Endothelial cell of umbilical vein (primary cell): ENCODE measurements around the gene GLB1L2. TPM values are rescaled to one million over a fixed set of nuclear protein-coding genes. Genes with fewer than 3 reads are reported as not detected.

Experiments
- BruUV-seq: library from RNA; stranded (reverse); fragments of 400-500 nt; replicated peaks from 2 replicates; lab custom pipeline; 2021; lab: Mats Ljungman, UMichigan
- CTCF ChIA-PET: fragments of 300-600, 350-600 bp; sonication (Branson Sonifier 250); formaldehyde crosslinking; loops from one replicate; lab custom pipeline; 2021; ENCODE audit warnings: antibody characterized with exemption, inconsistent platforms; lab: Charles Lee
- POLR2A ChIA-PET: fragments of 300-600, 350-600 bp; sonication (Branson Sonifier 250); formaldehyde crosslinking; loops from one replicate; lab custom pipeline; 2021; ENCODE audit warnings: antibody characterized with exemption, inconsistent platforms; lab: Charles Lee
- DNase-seq: peaks from one replicate; pipeline ENCODE4 v3.0.0-alpha.2; 2011; ENCODE audit warnings: low read depth, low spot score
- FAIRE-seq: peaks from 2 replicates; lab custom pipeline; 2011; peaks lifted over from hg19 to GRCh38; lab: Jason Lieb, UNC
- H2AFZ ChIP-seq: 2 replicates; pipeline ENCODE4 v1.6.0; 2012; ENCODE audit warnings: low read depth, low read length, control low read depth, inconsistent platforms
- H3K27ac ChIP-seq: 2 replicates; pipeline ENCODE4 v1.5.1; 2011; ENCODE audit warnings: low read depth, mild to moderate bottlenecking, control low read depth, low read length, moderate library complexity; ENCODE audit not compliant: insufficient read depth
- H3K27me3 ChIP-seq, 2 experiments: 2 replicates each; pipeline versions ENCODE4 v1.6.0 to v1.6.1; 2011; ENCODE audit warnings: low read length in 2 of 2, mixed read lengths in 1 of 2; ENCODE audit not compliant: control insufficient read depth in 2 of 2, insufficient read depth in 2 of 2
- H3K36me3 ChIP-seq, 2 experiments: 2 replicates in 1 of 2; 3 replicates in 1 of 2; pipeline ENCODE4 v1.5.1; 2011; ENCODE audit warnings: low read length in 2 of 2, mild to moderate bottlenecking in 1 of 2, moderate library complexity in 1 of 2; ENCODE audit not compliant: control insufficient read depth in 2 of 2, insufficient read depth in 2 of 2; ENCODE audit errors: extremely low read depth in 1 of 2
- H3K4me1 ChIP-seq: 3 replicates; pipeline ENCODE4 v1.5.1; 2011; ENCODE audit warnings: mild to moderate bottlenecking, low read length; ENCODE audit not compliant: control insufficient read depth, insufficient read depth; ENCODE audit errors: extremely low read depth
- H3K4me2 ChIP-seq: 2 replicates; pipeline ENCODE4 v1.6.1; 2011; ENCODE audit warnings: low read length, control low read depth, mixed read lengths; ENCODE audit not compliant: insufficient read depth
- H3K4me3 ChIP-seq, 3 experiments: fragments of 200-600 bp in 1 of 3; sonication (generic), shearing (Covaris generic) in 1 of 3; replicated peaks in 1 of 3; 2 replicates each; pipeline ENCODE4 v1.5.1; 2011 to 2016; ENCODE audit warnings: control low read depth in 3 of 3, low read length in 3 of 3, mild to moderate bottlenecking in 2 of 3, inconsistent platforms in 1 of 3, low read depth in 1 of 3, moderate library complexity in 1 of 3; ENCODE audit not compliant: insufficient read depth in 1 of 3
- H3K79me2 ChIP-seq: 2 replicates; pipeline ENCODE4 v1.6.0; 2012; ENCODE audit warnings: low read length, inconsistent platforms; ENCODE audit not compliant: control insufficient read depth, insufficient read depth
- H3K9ac ChIP-seq: replicated peaks from 2 replicates; pipeline ENCODE3; 2011; ENCODE audit warnings: low read length, control low read depth; ENCODE audit not compliant: insufficient read depth; ENCODE audit errors: extremely low read depth
- H3K9me1 ChIP-seq: replicated peaks from 3 replicates; pipeline ENCODE4 v1.6.0; 2011; ENCODE audit warnings: mild to moderate bottlenecking, low read length; ENCODE audit not compliant: control insufficient read depth, insufficient read depth; ENCODE audit errors: extremely low read depth
- H3K9me3 ChIP-seq: replicated peaks from 2 replicates; pipeline ENCODE4 v1.5.1; 2012; ENCODE audit warnings: low read length, inconsistent platforms; ENCODE audit not compliant: control insufficient read depth, insufficient read depth
- H4K20me1 ChIP-seq: replicated peaks from 2 replicates; pipeline ENCODE3; 2011; ENCODE audit warnings: mild to moderate bottlenecking, low read length; ENCODE audit not compliant: control insufficient read depth, insufficient read depth; ENCODE audit errors: extremely low read depth
- EZH2 ChIP-seq: IDR thresholded peaks from 2 replicates; pipeline ENCODE4 v1.6.1; 2012; ENCODE audit warnings: borderline replicate concordance, low read depth, mild to moderate bottlenecking, moderate library complexity, low read length, inconsistent platforms; ENCODE audit not compliant: severe bottlenecking
- FOS ChIP-seq: IDR thresholded peaks from 2 replicates; pipeline ENCODE4 v1.6.1; 2011; ENCODE audit warnings: mild to moderate bottlenecking, low read length, moderate library complexity, borderline replicate concordance; ENCODE audit not compliant: insufficient read depth
- GATA2 ChIP-seq: IDR thresholded peaks from 2 replicates; pipeline ENCODE4 v1.7.0; 2011; ENCODE audit warnings: low read depth, mild to moderate bottlenecking, moderate library complexity, mixed read lengths, low read length; ENCODE audit not compliant: insufficient read length, insufficient read depth
- JUN ChIP-seq: IDR thresholded peaks from 2 replicates; pipeline ENCODE4 v1.6.1; 2011; ENCODE audit warnings: borderline replicate concordance, low read depth; ENCODE audit not compliant: insufficient read length, insufficient read depth
- MYC ChIP-seq: IDR thresholded peaks from one replicate; pipeline ENCODE4 v1.6.1; 2011; ENCODE audit warnings: mild to moderate bottlenecking, low read depth, low read length
- POLR2A ChIP-seq: IDR thresholded peaks from 2 replicates; pipeline ENCODE4 v1.6.1; 2012; ENCODE audit warnings: low read depth, mild to moderate bottlenecking, control low read depth, low read length
- POLR2AphosphoS5 ChIP-seq: IDR thresholded peaks from 2 replicates; pipeline ENCODE4 v1.6.1; 2012; ENCODE audit warnings: low read depth, mild to moderate bottlenecking, control low read depth, low read length, moderate library complexity; ENCODE audit not compliant: insufficient read depth
- dilution Hi-C: fragments of 300-500 bp; cut with MboI; formaldehyde crosslinking; loops from one replicate; pipeline ENCODE4 v1.15.0; 2019; ENCODE audit warnings: low sequenced_read_pairs; ENCODE audit not compliant: extremely low pct_ligation_motif_present
- intact Hi-C: fragments of 100-400 bp; cut with micrococcal nuclease; formaldehyde crosslinking; loops from one replicate; pipeline ENCODE4 v1.10.0; 2022
- polyA plus RNA-seq, 4 experiments: library from polyadenylated mRNA; depleted of rRNA in 3 of 4; stranded (reverse) in 3 of 4; unstranded in 1 of 4; fragments of >200 nt; gene quantifications; 2 replicates each; pipeline versions ENCODE4 v1.2.1 to v1.2.3, GENCODE V29; 2011 to 2012; ENCODE audit warnings: missing spikeins in 1 of 4
- total RNA-seq: library from RNA; stranded (reverse); gene quantifications from 2 replicates; pipeline ENCODE4 v1.2.3, GENCODE V29; 2021
- TF ChIP-seq, protein P1 (sequence below): IDR thresholded peaks from 2 replicates; pipeline ENCODE4 v1.6.1; 2011; ENCODE audit not compliant: insufficient read depth, insufficient read length
- TF ChIP-seq, protein P2 (sequence below), 2 donors: IDR thresholded peaks; 1 replicate in 1 of 2; 2 replicates in 1 of 2; pipeline ENCODE4 v1.5.1; 2011; ENCODE audit warnings: low read length in 2 of 2, mild to moderate bottlenecking in 2 of 2, moderate library complexity in 2 of 2, control low read depth in 1 of 2, inconsistent platforms in 1 of 2, low read depth in 1 of 2; ENCODE audit not compliant: insufficient read depth in 1 of 2; ENCODE audit errors: extremely low read depth in 1 of 2

GLB1L2 gene
- total and polyA plus RNA-seq, 2 donors (not counting 3 experiments of a cell fraction or from before 2014, with no cell fraction given), result 0.55 to 0.59 TPM

DNA sequence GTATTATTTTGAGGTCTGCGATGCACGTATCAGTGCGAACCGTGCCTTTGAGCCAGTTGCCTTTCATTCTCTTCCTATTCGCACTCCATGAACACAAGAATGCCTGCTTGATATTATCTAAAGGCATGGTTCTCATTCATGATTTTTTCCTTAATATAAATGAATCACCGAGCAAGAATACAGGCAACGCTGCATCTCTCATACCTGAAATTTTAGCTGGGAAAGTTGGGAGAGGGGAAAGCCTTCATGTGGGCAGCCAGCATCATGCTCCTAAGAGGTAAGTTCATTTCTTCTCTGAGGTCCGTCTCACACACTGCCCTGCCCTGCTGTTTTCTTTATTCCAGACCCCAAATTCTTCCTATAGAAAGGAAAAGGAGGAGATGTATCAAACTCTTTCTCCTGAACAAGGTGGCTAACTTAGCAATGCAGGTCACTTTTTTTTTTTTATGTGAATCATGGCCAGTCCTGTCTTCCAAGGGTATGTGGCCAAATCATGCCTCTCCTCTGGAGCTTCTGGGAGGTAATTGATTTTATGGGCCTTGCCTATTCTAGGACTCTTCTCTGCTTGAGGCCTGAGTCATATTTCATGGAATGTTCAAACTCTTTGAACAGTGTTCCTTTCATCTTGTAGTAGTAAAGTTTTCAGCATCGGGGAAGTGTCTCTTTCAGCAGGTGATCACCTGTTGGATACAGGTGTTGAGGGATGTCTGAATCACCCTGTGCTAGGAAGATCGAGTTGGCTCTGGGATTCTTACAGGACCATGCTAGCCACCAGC lies 3.2 kb downstream of the GLB1L2 start:
- FAIRE-seq, result no peak

DNA sequence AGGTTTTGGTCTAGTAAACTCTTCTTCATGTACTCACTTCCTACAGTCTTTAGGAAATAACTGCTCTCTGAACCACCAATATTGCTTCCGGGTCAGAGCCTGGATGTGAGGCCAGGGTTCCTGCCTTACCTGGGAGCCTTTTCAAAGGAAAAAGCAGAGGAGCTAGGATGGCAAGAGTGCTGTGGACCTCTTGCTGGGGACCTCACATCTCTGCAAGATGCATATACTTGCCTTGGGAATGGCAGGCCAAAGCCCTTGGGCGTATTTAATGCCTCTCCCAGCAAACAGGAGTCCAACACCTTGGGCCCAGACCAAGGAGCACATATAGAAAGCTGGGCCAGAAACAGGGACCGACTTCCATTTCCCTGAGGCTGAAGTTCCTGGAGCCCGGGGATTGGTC lies 5.3 kb downstream of the GLB1L2 start:
- Histone ChIP-seq H3K4me2 (no peak overlapping the region), H3K4me3 (no peak overlapping the region), H3K36me3 (no peaks in the 10 kb centered on the region), H3K79me2 (no peaks in the 10 kb centered on the region), H2AFZ (no peak overlapping the region), H3K4me1 (peaks cover 2% of the 10 kb centered on the region), H3K27ac (no peak overlapping the region), H3K9me1 (no peaks in the 10 kb centered on the region), H4K20me1 (no peaks in the 10 kb centered on the region), H3K9me3 (no peaks in the 10 kb centered on the region), H3K27me3 (peaks cover 6 to 8% of the 10 kb centered on the region in 2 experiments), H3K9ac (no peak overlapping the region)
- ChIA-PET POLR2A (no interaction called here), CTCF (no interaction called here)
- no peak for FAIRE-seq
- no TSS peak for BruUV-seq
- DNase-seq, result no peak
- TF ChIP-seq EZH2, result no peak
- TF ChIP-seq POLR2A, result no peak
- no peak for TF ChIP-seq JUN
- TF ChIP-seq, protein P1, sequence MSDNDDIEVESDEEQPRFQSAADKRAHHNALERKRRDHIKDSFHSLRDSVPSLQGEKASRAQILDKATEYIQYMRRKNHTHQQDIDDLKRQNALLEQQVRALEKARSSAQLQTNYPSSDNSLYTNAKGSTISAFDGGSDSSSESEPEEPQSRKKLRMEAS, result no peak
- no peak for TF ChIP-seq FOS
- TF ChIP-seq GATA2, result no peak
- no peak for TF ChIP-seq MYC
- TF ChIP-seq, protein P2, sequence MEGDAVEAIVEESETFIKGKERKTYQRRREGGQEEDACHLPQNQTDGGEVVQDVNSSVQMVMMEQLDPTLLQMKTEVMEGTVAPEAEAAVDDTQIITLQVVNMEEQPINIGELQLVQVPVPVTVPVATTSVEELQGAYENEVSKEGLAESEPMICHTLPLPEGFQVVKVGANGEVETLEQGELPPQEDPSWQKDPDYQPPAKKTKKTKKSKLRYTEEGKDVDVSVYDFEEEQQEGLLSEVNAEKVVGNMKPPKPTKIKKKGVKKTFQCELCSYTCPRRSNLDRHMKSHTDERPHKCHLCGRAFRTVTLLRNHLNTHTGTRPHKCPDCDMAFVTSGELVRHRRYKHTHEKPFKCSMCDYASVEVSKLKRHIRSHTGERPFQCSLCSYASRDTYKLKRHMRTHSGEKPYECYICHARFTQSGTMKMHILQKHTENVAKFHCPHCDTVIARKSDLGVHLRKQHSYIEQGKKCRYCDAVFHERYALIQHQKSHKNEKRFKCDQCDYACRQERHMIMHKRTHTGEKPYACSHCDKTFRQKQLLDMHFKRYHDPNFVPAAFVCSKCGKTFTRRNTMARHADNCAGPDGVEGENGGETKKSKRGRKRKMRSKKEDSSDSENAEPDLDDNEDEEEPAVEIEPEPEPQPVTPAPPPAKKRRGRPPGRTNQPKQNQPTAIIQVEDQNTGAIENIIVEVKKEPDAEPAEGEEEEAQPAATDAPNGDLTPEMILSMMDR (IDR thresholded peaks at IDR 0.05; ENCODE audit: extremely low read depth in 1 of 2, insufficient read depth in 1 of 2, low read depth in 1 of 2, low read length in 2 of 2), result no peak
- TF ChIP-seq POLR2AphosphoS5, result no peak
- dilution Hi-C loops, result no loop called here
- intact Hi-C loops, result loop anchor here (10.0 kb wide), 1 partner anchor 302 kb away; no protein-coding TSS in a partner anchor

More for the DNA sequence above, 3.2 kb downstream of the GLB1L2 start:
- H4K20me1 ChIP-seq, result no peaks in the 10 kb centered on the region
- no peak overlapping the region for H3K27ac ChIP-seq
- no TSS peak for BruUV-seq
- ChIA-PET CTCF (no interaction called here), POLR2A (no interaction called here)
- H2AFZ ChIP-seq, result no peak overlapping the region
- no peaks in the 10 kb centered on the region for H3K36me3 ChIP-seq
- intact Hi-C loops (loop anchor here (5.0 to 10.0 kb wide), 2 partner anchors 83 to 300 kb away; partner anchors contain the start of genes ACAD8 and THYN1), dilution Hi-C loops (no loop called here)
- H3K79me2 ChIP-seq, result no peaks in the 10 kb centered on the region
- H3K9me3 ChIP-seq, result no peaks in the 10 kb centered on the region
- peaks cover 16 to 17% of the 10 kb centered on the region in 2 experiments for H3K27me3 ChIP-seq
- peaks cover 4% of the 10 kb centered on the region for H3K4me1 ChIP-seq
- TF ChIP-seq EZH2 (no peak), POLR2AphosphoS5 (no peak), MYC (no peak)
- H3K9me1 ChIP-seq, result no peaks in the 10 kb centered on the region
- no peak overlapping the region for H3K9ac ChIP-seq
- H3K4me3 ChIP-seq, result no peak overlapping the region
- DNase-seq, result no peak
- H3K4me2 ChIP-seq, result no peak overlapping the region
